Measurements from ENCODE around the gene CYP26A1. TPM values are rescaled to one million over a fixed set of nuclear protein-coding genes. Genes with fewer than 3 reads are reported as not detected.

The CYP26A1 gene
- total and polyA plus RNA-seq, 2 donors (not counting 1 experiment from before 2014, with no cell fraction given), result under 0.01 TPM; not detected in 1

DNA sequence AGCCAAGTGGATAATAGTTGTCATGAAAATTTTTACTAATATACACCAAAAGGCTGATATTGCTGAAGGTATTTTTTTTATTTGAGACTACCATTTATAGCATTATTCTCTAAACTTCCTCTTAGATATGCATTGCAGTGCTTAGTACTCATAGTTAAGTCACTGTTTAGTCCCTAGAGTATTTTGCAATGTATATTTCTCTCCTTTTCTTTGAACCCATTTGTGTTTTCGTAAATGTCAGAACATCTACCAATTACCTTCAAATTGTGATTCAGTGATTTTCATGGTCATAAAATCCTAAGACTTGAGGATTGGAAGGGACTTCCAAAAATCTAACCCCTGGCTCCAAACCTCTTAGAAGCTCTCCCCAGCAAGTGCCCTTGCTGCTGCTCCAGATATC, 34.6 kb upstream of the CYP26A1 start:
- H3K9me3 ChIP-seq (ENCODE audit: control insufficient read depth, insufficient read depth, low read depth, low read length), result no peaks in the 10 kb centered on the region
- no peak for TF ChIP-seq EZH2 (IDR thresholded peaks at IDR 0.05; ENCODE audit: low read length, missing control alignments)
- TF ChIP-seq, protein P1, sequence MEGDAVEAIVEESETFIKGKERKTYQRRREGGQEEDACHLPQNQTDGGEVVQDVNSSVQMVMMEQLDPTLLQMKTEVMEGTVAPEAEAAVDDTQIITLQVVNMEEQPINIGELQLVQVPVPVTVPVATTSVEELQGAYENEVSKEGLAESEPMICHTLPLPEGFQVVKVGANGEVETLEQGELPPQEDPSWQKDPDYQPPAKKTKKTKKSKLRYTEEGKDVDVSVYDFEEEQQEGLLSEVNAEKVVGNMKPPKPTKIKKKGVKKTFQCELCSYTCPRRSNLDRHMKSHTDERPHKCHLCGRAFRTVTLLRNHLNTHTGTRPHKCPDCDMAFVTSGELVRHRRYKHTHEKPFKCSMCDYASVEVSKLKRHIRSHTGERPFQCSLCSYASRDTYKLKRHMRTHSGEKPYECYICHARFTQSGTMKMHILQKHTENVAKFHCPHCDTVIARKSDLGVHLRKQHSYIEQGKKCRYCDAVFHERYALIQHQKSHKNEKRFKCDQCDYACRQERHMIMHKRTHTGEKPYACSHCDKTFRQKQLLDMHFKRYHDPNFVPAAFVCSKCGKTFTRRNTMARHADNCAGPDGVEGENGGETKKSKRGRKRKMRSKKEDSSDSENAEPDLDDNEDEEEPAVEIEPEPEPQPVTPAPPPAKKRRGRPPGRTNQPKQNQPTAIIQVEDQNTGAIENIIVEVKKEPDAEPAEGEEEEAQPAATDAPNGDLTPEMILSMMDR (conservative IDR thresholded peaks at IDR 0.05 in 1 of 2, IDR thresholded peaks at IDR 0.05 in 1 of 2; ENCODE audit: low read depth in 1 of 2, low read length in 2 of 2), result no peak
- H3K27me3 ChIP-seq (ENCODE audit: control insufficient read depth, insufficient read depth, low read length), result no peaks in the 10 kb centered on the region
- H3K27ac ChIP-seq (ENCODE audit: insufficient read depth, low read length), result no peak overlapping the region
- no peak overlapping the region for H2AFZ ChIP-seq (ENCODE audit: low read length)
- H3K4me2 ChIP-seq (ENCODE audit: extremely low read depth, insufficient read depth, low read length), result no peak overlapping the region
- no peaks in the 10 kb centered on the region for H3K4me1 ChIP-seq (ENCODE audit: control insufficient read depth, extremely low read depth, insufficient read depth, low read length)
- no peak overlapping the region for H3K4me3 ChIP-seq (replicated peaks in 1 of 4; ENCODE audit: control extremely low read depth in 1 of 4, insufficient read depth in 1 of 4, low read depth in 3 of 4, low read length in 4 of 4)
- no peak for DNase-seq (ENCODE audit: low read depth in 2 of 2)
- H3K9ac ChIP-seq (ENCODE audit: insufficient read depth, low read length), result no peak overlapping the region
- H4K20me1 ChIP-seq (ENCODE audit: control insufficient read depth, extremely low read depth, insufficient read depth, low read length), result no peaks in the 10 kb centered on the region
- no peaks in the 10 kb centered on the region for H3K36me3 ChIP-seq (ENCODE audit: control insufficient read depth, insufficient read depth, low read length)
- H3K79me2 ChIP-seq (ENCODE audit: control insufficient read depth, insufficient read depth, low read length), result no peaks in the 10 kb centered on the region

DNA sequence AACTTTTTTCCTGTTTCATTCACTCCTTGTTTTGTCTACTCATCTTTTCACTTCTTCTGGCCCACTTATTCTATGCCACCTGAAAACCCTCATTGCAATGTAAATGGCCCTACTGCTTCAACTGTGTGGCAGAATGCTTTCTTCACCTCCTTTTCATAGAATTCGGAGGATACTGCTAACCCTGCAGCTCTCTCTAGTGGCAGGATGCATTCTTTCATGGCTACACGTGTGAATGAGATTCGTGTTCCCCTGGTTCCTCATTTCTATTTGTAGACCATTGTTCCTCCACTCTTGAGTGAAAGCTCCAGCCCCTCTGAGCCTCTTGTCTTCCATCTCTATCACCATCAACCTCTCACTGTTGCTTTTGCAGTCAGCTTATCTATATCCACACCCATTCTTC, 34.0 kb upstream of the CYP26A1 start:
- Histone ChIP-seq H3K9ac (ENCODE audit: insufficient read depth, low read length) (no peak overlapping the region), H3K27ac (ENCODE audit: insufficient read depth, low read length) (no peak overlapping the region), H3K79me2 (ENCODE audit: control insufficient read depth, insufficient read depth, low read length) (no peaks in the 10 kb centered on the region), H4K20me1 (ENCODE audit: control insufficient read depth, extremely low read depth, insufficient read depth, low read length) (no peaks in the 10 kb centered on the region), H3K4me2 (ENCODE audit: extremely low read depth, insufficient read depth, low read length) (no peak overlapping the region), H3K9me3 (ENCODE audit: control insufficient read depth, insufficient read depth, low read depth, low read length) (no peaks in the 10 kb centered on the region), H2AFZ (ENCODE audit: low read length) (no peak overlapping the region), H3K36me3 (ENCODE audit: control insufficient read depth, insufficient read depth, low read length) (no peaks in the 10 kb centered on the region), H3K4me3 (replicated peaks in 1 of 4; ENCODE audit: control extremely low read depth in 1 of 4, insufficient read depth in 1 of 4, low read depth in 3 of 4, low read length in 4 of 4) (no peak overlapping the region), H3K4me1 (ENCODE audit: control insufficient read depth, extremely low read depth, insufficient read depth, low read length) (no peaks in the 10 kb centered on the region), H3K27me3 (ENCODE audit: control insufficient read depth, insufficient read depth, low read length) (no peaks in the 10 kb centered on the region)
- TF ChIP-seq, protein P1 (conservative IDR thresholded peaks at IDR 0.05 in 1 of 2, IDR thresholded peaks at IDR 0.05 in 1 of 2; ENCODE audit: low read depth in 1 of 2, low read length in 2 of 2), result peak; percentile 71 to 72
- no peak for TF ChIP-seq EZH2 (IDR thresholded peaks at IDR 0.05; ENCODE audit: low read length, missing control alignments)
- DNase-seq (ENCODE audit: low read depth in 2 of 2), result peak; percentile 25 to 59

DNA sequence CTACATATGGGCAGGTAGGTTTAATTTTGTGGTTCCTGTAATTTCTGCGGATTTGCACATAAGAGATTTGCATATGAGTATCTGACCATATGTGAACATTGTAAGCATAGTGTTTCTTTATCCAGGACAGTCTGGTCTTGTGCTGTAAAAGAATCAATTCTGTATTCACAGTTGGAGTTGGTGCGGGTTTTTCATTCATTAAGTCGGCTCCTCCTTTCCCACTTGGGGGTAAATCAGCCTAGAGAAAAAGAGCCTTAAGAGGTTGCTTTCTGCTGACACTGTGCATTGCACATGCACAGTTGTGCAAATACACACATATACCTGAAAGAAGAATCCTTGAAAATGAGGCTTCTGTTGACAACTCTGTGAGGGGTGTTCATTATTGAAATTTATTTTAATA, 19.2 kb upstream of the CYP26A1 start:
- no peaks in the 10 kb centered on the region for H3K4me1 ChIP-seq (ENCODE audit: control insufficient read depth, extremely low read depth, insufficient read depth, low read length)

More for the DNA sequence above, 19.2 kb upstream of the CYP26A1 start:
- Histone ChIP-seq H4K20me1 (ENCODE audit: control insufficient read depth, extremely low read depth, insufficient read depth, low read length) (no peaks in the 10 kb centered on the region), H3K9ac (ENCODE audit: insufficient read depth, low read length) (no peak overlapping the region), H3K36me3 (ENCODE audit: control insufficient read depth, insufficient read depth, low read length) (no peaks in the 10 kb centered on the region), H3K9me3 (ENCODE audit: control insufficient read depth, insufficient read depth, low read depth, low read length) (no peaks in the 10 kb centered on the region), H3K79me2 (ENCODE audit: control insufficient read depth, insufficient read depth, low read length) (no peaks in the 10 kb centered on the region), H3K4me3 (replicated peaks in 1 of 4; ENCODE audit: control extremely low read depth in 1 of 4, insufficient read depth in 1 of 4, low read depth in 3 of 4, low read length in 4 of 4) (no peak overlapping the region), H2AFZ (ENCODE audit: low read length) (no peak overlapping the region), H3K4me2 (ENCODE audit: extremely low read depth, insufficient read depth, low read length) (no peak overlapping the region), H3K27ac (ENCODE audit: insufficient read depth, low read length) (no peak overlapping the region), H3K27me3 (ENCODE audit: control insufficient read depth, insufficient read depth, low read length) (no peaks in the 10 kb centered on the region)
- DNase-seq (ENCODE audit: low read depth in 2 of 2), result no peak
- no peak for TF ChIP-seq EZH2 (IDR thresholded peaks at IDR 0.05; ENCODE audit: low read length, missing control alignments)
- TF ChIP-seq, protein P1 (conservative IDR thresholded peaks at IDR 0.05 in 1 of 2, IDR thresholded peaks at IDR 0.05 in 1 of 2; ENCODE audit: low read depth in 1 of 2, low read length in 2 of 2), result no peak

Data from fibroblast of lung (primary cell).